ENCODE data around the gene TEN1. TPM values are rescaled to one million over a fixed set of nuclear protein-coding genes. Genes with fewer than 3 reads are reported as not detected.

Gene TEN1
- total and polyA plus RNA-seq, 2 of the 13 experiments (the other 11 are each of a cell fraction or from before 2014, with no cell fraction given): 18.0 to 21.3 TPM

DNA sequence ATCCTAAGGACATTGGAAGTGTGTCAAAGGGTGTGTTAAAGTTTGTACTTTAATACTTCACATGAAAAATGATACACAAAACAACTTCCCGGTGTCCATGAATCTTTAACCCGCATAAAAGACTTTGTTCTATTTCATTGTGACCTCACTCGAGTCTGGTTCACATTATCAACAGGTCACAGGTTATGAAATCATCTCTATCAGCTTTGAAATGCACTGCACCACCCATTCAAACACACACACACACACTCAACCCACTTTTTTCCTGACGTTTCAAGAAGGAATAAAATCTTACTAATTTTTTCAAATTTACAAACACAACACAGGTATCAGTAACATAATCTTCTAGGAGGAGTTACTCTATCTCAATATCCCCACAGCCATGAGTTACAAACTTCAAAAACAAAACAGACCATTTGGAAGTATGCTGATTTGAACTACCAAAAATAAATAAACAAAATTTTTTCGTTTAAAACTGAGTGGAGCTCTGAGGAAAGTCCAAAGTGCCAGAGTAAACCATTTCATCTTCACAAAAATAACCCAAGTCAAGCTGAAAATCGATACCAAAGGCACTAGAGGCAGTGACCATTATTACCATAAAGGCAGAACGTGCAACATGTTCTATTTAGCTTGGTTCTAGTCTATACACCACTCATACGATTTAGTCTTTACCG is 2.7 kb upstream of the TEN1 start (continued):
- TF ChIP-seq, protein P1, sequence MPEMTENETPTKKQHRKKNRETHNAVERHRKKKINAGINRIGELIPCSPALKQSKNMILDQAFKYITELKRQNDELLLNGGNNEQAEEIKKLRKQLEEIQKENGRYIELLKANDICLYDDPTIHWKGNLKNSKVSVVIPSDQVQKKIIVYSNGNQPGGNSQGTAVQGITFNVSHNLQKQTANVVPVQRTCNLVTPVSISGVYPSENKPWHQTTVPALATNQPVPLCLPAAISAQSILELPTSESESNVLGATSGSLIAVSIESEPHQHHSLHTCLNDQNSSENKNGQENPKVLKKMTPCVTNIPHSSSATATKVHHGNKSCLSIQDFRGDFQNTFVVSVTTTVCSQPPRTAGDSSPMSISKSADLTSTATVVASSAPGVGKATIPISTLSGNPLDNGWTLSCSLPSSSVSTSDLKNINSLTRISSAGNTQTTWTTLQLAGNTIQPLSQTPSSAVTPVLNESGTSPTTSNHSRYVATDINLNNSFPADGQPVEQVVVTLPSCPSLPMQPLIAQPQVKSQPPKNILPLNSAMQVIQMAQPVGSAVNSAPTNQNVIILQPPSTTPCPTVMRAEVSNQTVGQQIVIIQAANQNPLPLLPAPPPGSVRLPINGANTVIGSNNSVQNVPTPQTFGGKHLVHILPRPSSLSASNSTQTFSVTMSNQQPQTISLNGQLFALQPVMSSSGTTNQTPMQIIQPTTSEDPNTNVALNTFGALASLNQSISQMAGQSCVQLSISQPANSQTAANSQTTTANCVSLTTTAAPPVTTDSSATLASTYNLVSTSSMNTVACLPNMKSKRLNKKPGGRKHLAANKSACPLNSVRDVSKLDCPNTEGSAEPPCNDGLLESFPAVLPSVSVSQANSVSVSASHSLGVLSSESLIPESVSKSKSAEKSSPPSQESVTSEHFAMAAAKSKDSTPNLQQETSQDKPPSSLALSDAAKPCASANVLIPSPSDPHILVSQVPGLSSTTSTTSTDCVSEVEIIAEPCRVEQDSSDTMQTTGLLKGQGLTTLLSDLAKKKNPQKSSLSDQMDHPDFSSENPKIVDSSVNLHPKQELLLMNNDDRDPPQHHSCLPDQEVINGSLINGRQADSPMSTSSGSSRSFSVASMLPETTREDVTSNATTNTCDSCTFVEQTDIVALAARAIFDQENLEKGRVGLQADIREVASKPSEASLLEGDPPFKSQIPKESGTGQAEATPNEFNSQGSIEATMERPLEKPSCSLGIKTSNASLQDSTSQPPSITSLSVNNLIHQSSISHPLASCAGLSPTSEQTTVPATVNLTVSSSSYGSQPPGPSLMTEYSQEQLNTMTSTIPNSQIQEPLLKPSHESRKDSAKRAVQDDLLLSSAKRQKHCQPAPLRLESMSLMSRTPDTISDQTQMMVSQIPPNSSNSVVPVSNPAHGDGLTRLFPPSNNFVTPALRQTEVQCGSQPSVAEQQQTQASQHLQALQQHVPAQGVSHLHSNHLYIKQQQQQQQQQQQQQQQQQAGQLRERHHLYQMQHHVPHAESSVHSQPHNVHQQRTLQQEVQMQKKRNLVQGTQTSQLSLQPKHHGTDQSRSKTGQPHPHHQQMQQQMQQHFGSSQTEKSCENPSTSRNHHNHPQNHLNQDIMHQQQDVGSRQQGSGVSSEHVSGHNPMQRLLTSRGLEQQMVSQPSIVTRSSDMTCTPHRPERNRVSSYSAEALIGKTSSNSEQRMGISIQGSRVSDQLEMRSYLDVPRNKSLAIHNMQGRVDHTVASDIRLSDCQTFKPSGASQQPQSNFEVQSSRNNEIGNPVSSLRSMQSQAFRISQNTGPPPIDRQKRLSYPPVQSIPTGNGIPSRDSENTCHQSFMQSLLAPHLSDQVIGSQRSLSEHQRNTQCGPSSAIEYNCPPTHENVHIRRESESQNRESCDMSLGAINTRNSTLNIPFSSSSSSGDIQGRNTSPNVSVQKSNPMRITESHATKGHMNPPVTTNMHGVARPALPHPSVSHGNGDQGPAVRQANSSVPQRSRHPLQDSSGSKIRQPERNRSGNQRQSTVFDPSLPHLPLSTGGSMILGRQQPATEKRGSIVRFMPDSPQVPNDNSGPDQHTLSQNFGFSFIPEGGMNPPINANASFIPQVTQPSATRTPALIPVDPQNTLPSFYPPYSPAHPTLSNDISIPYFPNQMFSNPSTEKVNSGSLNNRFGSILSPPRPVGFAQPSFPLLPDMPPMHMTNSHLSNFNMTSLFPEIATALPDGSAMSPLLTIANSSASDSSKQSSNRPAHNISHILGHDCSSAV (CRISPR knock-in tag; IDR thresholded peaks at IDR 0.05; ENCODE audit: borderline replicate concordance): no peak
- TF ChIP-seq ZNF816 (CRISPR knock-in tag; IDR thresholded peaks at IDR 0.05; ENCODE audit: borderline replicate concordance) (0 out of 2 replicates have a peak, but pooled peaks have one; percentile 82), ZNF577 (CRISPR knock-in tag; IDR thresholded peaks at IDR 0.05; ENCODE audit: borderline replicate concordance, low read depth) (no peak), NFE2L1 (CRISPR knock-in tag; IDR thresholded peaks at IDR 0.05; ENCODE audit: borderline replicate concordance) (no peak), GATAD2A (CRISPR knock-in tag; IDR thresholded peaks at IDR 0.05) (peak; percentile 85), DPF2 (CRISPR knock-in tag; IDR thresholded peaks at IDR 0.05; ENCODE audit: borderline replicate concordance, low read depth) (peak; percentile 68; the same call in 1 of the 2 replicates), GZF1 (CRISPR knock-in tag; IDR thresholded peaks at IDR 0.05) (no peak), IKZF5 (CRISPR knock-in tag; IDR thresholded peaks at IDR 0.05) (no peak), ZNF543 (CRISPR knock-in tag; IDR thresholded peaks at IDR 0.05) (no peak), FOXA3 (CRISPR knock-in tag; IDR thresholded peaks at IDR 0.05) (no peak; the same call in 1 of the 2 replicates), IRF2 (CRISPR knock-in tag; IDR thresholded peaks at IDR 0.05) (peak; percentile 25; the same call in 1 of the 2 replicates), ZNF333 (CRISPR knock-in tag; IDR thresholded peaks at IDR 0.05; ENCODE audit: borderline replicate concordance) (no peak), TGIF2 (CRISPR knock-in tag; IDR thresholded peaks at IDR 0.05) (peak; percentile 74; the same call in 1 of the 2 replicates)
- TF ChIP-seq, protein P2, sequence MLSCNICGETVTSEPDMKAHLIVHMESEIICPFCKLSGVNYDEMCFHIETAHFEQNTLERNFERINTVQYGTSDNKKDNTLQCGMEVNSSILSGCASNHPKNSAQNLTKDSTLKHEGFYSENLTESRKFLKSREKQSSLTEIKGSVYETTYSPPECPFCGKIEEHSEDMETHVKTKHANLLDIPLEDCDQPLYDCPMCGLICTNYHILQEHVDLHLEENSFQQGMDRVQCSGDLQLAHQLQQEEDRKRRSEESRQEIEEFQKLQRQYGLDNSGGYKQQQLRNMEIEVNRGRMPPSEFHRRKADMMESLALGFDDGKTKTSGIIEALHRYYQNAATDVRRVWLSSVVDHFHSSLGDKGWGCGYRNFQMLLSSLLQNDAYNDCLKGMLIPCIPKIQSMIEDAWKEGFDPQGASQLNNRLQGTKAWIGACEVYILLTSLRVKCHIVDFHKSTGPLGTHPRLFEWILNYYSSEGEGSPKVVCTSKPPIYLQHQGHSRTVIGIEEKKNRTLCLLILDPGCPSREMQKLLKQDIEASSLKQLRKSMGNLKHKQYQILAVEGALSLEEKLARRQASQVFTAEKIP (CRISPR knock-in tag; IDR thresholded peaks at IDR 0.05; ENCODE audit: borderline replicate concordance): no peak
- TF ChIP-seq, protein P3, sequence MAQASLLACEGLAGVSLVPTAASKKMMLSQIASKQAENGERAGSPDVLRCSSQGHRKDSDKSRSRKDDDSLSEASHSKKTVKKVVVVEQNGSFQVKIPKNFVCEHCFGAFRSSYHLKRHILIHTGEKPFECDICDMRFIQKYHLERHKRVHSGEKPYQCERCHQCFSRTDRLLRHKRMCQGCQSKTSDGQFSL (CRISPR knock-in tag; IDR thresholded peaks at IDR 0.05): no peak
- TF ChIP-seq, protein P4, sequence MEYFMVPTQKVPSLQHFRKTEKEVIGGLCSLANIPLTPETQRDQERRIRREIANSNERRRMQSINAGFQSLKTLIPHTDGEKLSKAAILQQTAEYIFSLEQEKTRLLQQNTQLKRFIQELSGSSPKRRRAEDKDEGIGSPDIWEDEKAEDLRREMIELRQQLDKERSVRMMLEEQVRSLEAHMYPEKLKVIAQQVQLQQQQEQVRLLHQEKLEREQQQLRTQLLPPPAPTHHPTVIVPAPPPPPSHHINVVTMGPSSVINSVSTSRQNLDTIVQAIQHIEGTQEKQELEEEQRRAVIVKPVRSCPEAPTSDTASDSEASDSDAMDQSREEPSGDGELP (IDR thresholded peaks at IDR 0.05; ENCODE audit: borderline replicate concordance, low read depth): peak; percentile 9; the same call in 1 of the 2 replicates

Measured in HepG2 (cell line).